ENCODE measurements around the gene COPG2. TPM values are rescaled to one million over a fixed set of nuclear protein-coding genes. Genes with fewer than 3 reads are reported as not detected.
A peak's percentile ranks its signal among the peaks of the same experiment; 100 is the strongest.

COPG2 gene
- total and polyA plus RNA-seq, 2 of the 13 experiments (the other 11 are each of a cell fraction or from before 2014, with no cell fraction given): 14.1 to 17.7 TPM

DNA sequence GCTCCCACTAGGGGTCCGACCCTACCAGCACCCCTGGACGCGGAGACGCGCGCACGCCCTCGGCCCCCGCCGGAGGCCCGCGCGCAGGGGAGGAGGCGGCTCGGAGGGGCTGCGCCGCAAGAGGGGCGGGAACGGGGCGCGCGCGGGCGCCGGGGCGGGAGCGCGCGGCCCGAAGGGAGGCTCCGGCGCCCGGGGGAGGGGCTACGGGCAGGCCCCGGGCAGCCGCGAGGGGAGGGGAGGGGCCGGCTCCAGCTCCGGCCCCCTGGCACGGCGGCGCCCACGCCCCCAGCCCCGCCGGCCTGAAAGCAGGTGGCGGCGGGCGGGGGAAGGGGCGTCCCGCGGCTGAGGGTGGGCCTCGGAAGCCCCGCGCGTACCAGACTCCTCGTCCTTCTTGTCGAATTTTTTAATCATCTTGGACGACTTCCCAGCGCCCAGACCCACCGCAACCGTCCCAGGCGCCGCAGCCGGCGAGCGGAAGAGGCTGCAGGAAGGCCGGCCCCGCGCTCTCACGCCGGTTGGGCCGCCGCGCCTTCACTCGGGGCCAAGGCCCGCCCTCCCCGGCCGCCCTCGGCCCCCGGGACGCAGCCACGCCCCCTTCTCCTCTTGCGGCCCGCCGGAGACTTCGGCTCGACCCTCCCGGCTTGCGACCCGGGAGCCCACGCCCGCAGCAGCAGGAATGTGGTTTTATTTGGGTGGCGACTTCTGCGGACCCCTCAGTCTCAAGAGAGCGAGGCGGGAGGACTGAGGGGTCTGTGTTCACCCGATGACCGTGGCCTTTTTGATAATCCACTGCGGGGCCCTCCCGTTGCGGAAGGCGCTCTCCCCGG lies at the start of gene COPG2 (continued):
- TF ChIP-seq BORCS8-MEF2B (CRISPR knock-in tag; IDR thresholded peaks at IDR 0.05): peak; percentile 80; the same call in 1 of the 2 replicates
- no peak for TF ChIP-seq PHF20 (CRISPR knock-in tag; IDR thresholded peaks at IDR 0.05)
- 0 out of 2 replicates have a peak, but pooled peaks have one; percentile 19 for TF ChIP-seq GATAD2A (CRISPR knock-in tag; IDR thresholded peaks at IDR 0.05)
- TF ChIP-seq TOPORS (CRISPR knock-in tag; IDR thresholded peaks at IDR 0.05): no peak
- TF ChIP-seq ZNF816 (CRISPR knock-in tag; IDR thresholded peaks at IDR 0.05; ENCODE audit: borderline replicate concordance): no peak
- TF ChIP-seq GLI4 (CRISPR knock-in tag; IDR thresholded peaks at IDR 0.05; ENCODE audit: borderline replicate concordance): no peak
- TF ChIP-seq NR2C2 (CRISPR knock-in tag; IDR thresholded peaks at IDR 0.05; ENCODE audit: borderline replicate concordance): 0 out of 2 replicates have a peak, but pooled peaks have one; percentile 28
- TF ChIP-seq, protein P1, sequence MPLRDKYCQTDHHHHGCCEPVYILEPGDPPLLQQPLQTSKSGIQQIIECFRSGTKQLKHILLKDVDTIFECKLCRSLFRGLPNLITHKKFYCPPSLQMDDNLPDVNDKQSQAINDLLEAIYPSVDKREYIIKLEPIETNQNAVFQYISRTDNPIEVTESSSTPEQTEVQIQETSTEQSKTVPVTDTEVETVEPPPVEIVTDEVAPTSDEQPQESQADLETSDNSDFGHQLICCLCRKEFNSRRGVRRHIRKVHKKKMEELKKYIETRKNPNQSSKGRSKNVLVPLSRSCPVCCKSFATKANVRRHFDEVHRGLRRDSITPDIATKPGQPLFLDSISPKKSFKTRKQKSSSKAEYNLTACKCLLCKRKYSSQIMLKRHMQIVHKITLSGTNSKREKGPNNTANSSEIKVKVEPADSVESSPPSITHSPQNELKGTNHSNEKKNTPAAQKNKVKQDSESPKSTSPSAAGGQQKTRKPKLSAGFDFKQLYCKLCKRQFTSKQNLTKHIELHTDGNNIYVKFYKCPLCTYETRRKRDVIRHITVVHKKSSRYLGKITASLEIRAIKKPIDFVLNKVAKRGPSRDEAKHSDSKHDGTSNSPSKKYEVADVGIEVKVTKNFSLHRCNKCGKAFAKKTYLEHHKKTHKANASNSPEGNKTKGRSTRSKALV (CRISPR knock-in tag; IDR thresholded peaks at IDR 0.05): no peak
- 0 out of 2 replicates have a peak, but pooled peaks have one; percentile 47 for TF ChIP-seq BRD4 (CRISPR knock-in tag; IDR thresholded peaks at IDR 0.05)
- TF ChIP-seq SP4 (CRISPR knock-in tag; IDR thresholded peaks at IDR 0.05): peak; percentile 72
- peak; percentile 42; the same call in 1 of the 2 replicates for TF ChIP-seq KLF12 (CRISPR knock-in tag; IDR thresholded peaks at IDR 0.05; ENCODE audit: borderline replicate concordance)
- no peak for TF ChIP-seq CENPX (CRISPR knock-in tag; IDR thresholded peaks at IDR 0.05)
- TF ChIP-seq ZNF180 (CRISPR knock-in tag; IDR thresholded peaks at IDR 0.05; ENCODE audit: borderline replicate concordance, low read depth): no peak
- no peak for TF ChIP-seq ZNF780A (CRISPR knock-in tag; IDR thresholded peaks at IDR 0.05)
- TF ChIP-seq ZSCAN12 (CRISPR knock-in tag; IDR thresholded peaks at IDR 0.05): no peak
- TF ChIP-seq HOXA9 (CRISPR knock-in tag; IDR thresholded peaks at IDR 0.05; ENCODE audit: borderline replicate concordance): no peak
- TF ChIP-seq ZNF569 (CRISPR knock-in tag; IDR thresholded peaks at IDR 0.05; ENCODE audit: borderline replicate concordance): no peak
- no peak for TF ChIP-seq RCOR2 (CRISPR knock-in tag; IDR thresholded peaks at IDR 0.05)
- no peak for TF ChIP-seq EEA1 (CRISPR knock-in tag; IDR thresholded peaks at IDR 0.05; ENCODE audit: borderline replicate concordance)
- TF ChIP-seq, protein P2, sequence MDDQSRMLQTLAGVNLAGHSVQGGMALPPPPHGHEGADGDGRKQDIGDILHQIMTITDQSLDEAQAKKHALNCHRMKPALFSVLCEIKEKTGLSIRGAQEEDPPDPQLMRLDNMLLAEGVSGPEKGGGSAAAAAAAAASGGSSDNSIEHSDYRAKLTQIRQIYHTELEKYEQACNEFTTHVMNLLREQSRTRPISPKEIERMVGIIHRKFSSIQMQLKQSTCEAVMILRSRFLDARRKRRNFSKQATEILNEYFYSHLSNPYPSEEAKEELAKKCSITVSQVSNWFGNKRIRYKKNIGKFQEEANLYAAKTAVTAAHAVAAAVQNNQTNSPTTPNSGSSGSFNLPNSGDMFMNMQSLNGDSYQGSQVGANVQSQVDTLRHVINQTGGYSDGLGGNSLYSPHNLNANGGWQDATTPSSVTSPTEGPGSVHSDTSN (CRISPR knock-in tag; IDR thresholded peaks at IDR 0.05; ENCODE audit: borderline replicate concordance): 0 out of 2 replicates have a peak, but pooled peaks have one; percentile 35
- TF ChIP-seq ZFP82 (CRISPR knock-in tag; IDR thresholded peaks at IDR 0.05; ENCODE audit: borderline replicate concordance): no peak
- no peak for TF ChIP-seq EHMT2 (IDR thresholded peaks at IDR 0.05; ENCODE audit: borderline replicate concordance, low read depth, low read length)
- no peak for TF ChIP-seq GPN1 (CRISPR knock-in tag; IDR thresholded peaks at IDR 0.05; ENCODE audit: borderline replicate concordance)
- no peak for TF ChIP-seq ZNF660 (CRISPR knock-in tag; IDR thresholded peaks at IDR 0.05; ENCODE audit: borderline replicate concordance, low read depth)
- TF ChIP-seq KAT7 (CRISPR knock-in tag; IDR thresholded peaks at IDR 0.05; ENCODE audit: borderline replicate concordance): no peak
- TF ChIP-seq TGIF2 (CRISPR knock-in tag; IDR thresholded peaks at IDR 0.05): peak; percentile 16; the same call in 1 of the 2 replicates
- TF ChIP-seq, protein P3, sequence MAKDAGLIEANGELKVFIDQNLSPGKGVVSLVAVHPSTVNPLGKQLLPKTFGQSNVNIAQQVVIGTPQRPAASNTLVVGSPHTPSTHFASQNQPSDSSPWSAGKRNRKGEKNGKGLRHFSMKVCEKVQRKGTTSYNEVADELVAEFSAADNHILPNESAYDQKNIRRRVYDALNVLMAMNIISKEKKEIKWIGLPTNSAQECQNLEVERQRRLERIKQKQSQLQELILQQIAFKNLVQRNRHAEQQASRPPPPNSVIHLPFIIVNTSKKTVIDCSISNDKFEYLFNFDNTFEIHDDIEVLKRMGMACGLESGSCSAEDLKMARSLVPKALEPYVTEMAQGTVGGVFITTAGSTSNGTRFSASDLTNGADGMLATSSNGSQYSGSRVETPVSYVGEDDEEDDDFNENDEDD (CRISPR knock-in tag; IDR thresholded peaks at IDR 0.05; ENCODE audit: borderline replicate concordance): peak; percentile 24; the same call in 1 of the 2 replicates
